ENCODE data around the gene MRPL18.

GRCh38 chr6:159761129-159761872 lies 29.0 kb upstream of the MRPL18 start:
- TF ChIP-seq EZH2 (IDR thresholded peaks at IDR 0.05; ENCODE audit: low read length, unreplicated experiment) (no peak), CTCF (conservative IDR thresholded peaks at IDR 0.05; ENCODE audit: low read depth, low read length) (no peak)

Measured in PC-3 (cell line).